Measurements from ENCODE around the gene PCDH12. TPM values are rescaled to one million over a fixed set of nuclear protein-coding genes. Genes with fewer than 3 reads are reported as not detected.

The PCDH12 gene
- total and polyA plus RNA-seq, 10 of the 15 experiments (the other 5 are each of a cell fraction or from before 2014, with no cell fraction given), result 0.01 to 0.14 (median 0.06) TPM; not detected in 4

DNA sequence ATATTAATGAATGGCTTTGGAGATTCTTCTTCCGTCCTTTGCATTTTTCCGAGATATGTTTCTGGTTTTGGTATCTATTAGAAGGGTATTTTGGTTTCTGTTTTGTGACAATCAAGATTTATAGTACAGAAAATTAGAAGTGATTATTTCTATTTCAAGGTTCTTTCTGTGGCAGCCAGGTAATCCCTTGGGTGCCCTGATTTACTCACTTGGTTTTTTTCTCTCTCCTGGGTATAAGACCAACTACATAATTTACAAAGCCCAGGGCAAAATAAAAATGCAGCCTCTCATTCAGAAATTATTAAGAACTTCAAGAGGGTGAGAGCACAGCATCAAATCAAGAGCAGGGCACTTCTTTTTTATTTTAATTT, 8.9 kb upstream of the PCDH12 start (continued):
- TF ChIP-seq, protein P1, sequence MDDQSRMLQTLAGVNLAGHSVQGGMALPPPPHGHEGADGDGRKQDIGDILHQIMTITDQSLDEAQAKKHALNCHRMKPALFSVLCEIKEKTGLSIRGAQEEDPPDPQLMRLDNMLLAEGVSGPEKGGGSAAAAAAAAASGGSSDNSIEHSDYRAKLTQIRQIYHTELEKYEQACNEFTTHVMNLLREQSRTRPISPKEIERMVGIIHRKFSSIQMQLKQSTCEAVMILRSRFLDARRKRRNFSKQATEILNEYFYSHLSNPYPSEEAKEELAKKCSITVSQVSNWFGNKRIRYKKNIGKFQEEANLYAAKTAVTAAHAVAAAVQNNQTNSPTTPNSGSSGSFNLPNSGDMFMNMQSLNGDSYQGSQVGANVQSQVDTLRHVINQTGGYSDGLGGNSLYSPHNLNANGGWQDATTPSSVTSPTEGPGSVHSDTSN (IDR thresholded peaks at IDR 0.05; ENCODE audit: insufficient replicate concordance, low read depth, low read length), result no peak
- TF ChIP-seq MEF2B (IDR thresholded peaks at IDR 0.05; ENCODE audit: partially characterized antibody, poor library complexity, severe bottlenecking), result peak; percentile 94
- no peak for TF ChIP-seq CREB1 (IDR thresholded peaks at IDR 0.05; ENCODE audit: low read depth)
- TF ChIP-seq ZNF217 (IDR thresholded peaks at IDR 0.05), result no peak
- TF ChIP-seq SKIL (IDR thresholded peaks at IDR 0.05; ENCODE audit: low read depth, poor library complexity, severe bottlenecking), result no peak
- 0 out of 4 replicates have a peak, but pooled peaks have one; percentile 10 to 25 for TF ChIP-seq EP300 (IDR thresholded peaks at IDR 0.05; ENCODE audit: borderline replicate concordance in 1 of 2, control insufficient read depth in 1 of 2, low read depth in 2 of 2, low read length in 2 of 2)
- TF ChIP-seq NR2F1 (conservative IDR thresholded peaks at IDR 0.05), result 0 out of 2 replicates have a peak, but pooled peaks have one; percentile 17
- no peak for TF ChIP-seq PKNOX1 (IDR thresholded peaks at IDR 0.05)
